IMR-90 (cell line): ENCODE results near the gene GRIK3. TPM values are rescaled to one million over a fixed set of nuclear protein-coding genes. Genes with fewer than 3 reads are reported as not detected.

ENCODE experiments used
- ATAC-seq: fragments of 200-7000 bp; cut with Tn5 transposase; 2 replicates; pipeline ENCODE4 v1.9.1; 2020; ENCODE audit warnings: low read depth, mild to moderate bottlenecking, moderate library complexity
- BruUV-seq: library from RNA; stranded (reverse); fragments of 400-500 nt; replicated peaks from 2 replicates; lab custom pipeline; 2021; lab: Mats Ljungman, UMichigan
- CTCF ChIA-PET: fragments of 300-600 bp; formaldehyde crosslinking; extraction: SDS; loops from one replicate; lab custom pipeline; 2021; ENCODE audit warnings: antibody characterized with exemption; lab: Yijun Ruan, JAX
- POLR2A ChIA-PET: fragments of 300-600 bp; sonication (Branson Sonifier 250); formaldehyde crosslinking; loops from one replicate; lab custom pipeline; 2022; ENCODE audit warnings: antibody characterized with exemption; ENCODE audit not compliant: unreplicated experiment; lab: Charles Lee
- DNase-seq: peaks from one replicate; pipeline ENCODE4 v3.0.0; 2013
- H2AFZ ChIP-seq: replicated peaks from 2 replicates; pipeline ENCODE3; 2013; ENCODE audit warnings: low read length, mild to moderate bottlenecking; ENCODE audit not compliant: poor library complexity
- H2AK5ac ChIP-seq: 2 replicates; pipeline ENCODE4 v1.6.1; 2013; ENCODE audit warnings: low read depth, low read length, inconsistent platforms
- H2AK9ac ChIP-seq: replicated peaks from 2 replicates; pipeline ENCODE3; 2013; ENCODE audit warnings: mild to moderate bottlenecking, low read depth, low read length, moderate library complexity; ENCODE audit not compliant: poor library complexity
- H2BK120ac ChIP-seq: 2 replicates; pipeline ENCODE4 v1.6.1; 2013; ENCODE audit warnings: low read depth, low read length, inconsistent platforms
- H2BK15ac ChIP-seq: 3 replicates; pipeline ENCODE4 v1.6.1; 2013; ENCODE audit warnings: low read depth, low read length, inconsistent platforms
- H2BK20ac ChIP-seq: 2 replicates; pipeline ENCODE4 v1.6.1; 2013; ENCODE audit warnings: low read depth, mild to moderate bottlenecking, inconsistent platforms, low read length, moderate library complexity
- H2BK5ac ChIP-seq: 2 replicates; pipeline ENCODE4 v1.6.1; 2013; ENCODE audit warnings: mild to moderate bottlenecking, low read depth, low read length, inconsistent platforms; ENCODE audit not compliant: poor library complexity, severe bottlenecking
- H3K14ac ChIP-seq: replicated peaks from 2 replicates; pipeline ENCODE4 v1.6.1; 2013; ENCODE audit warnings: low read depth, low read length, inconsistent platforms
- H3K18ac ChIP-seq: 2 replicates; pipeline ENCODE4 v1.6.1; 2013; ENCODE audit warnings: low read depth, low read length, control low read depth
- H3K23ac ChIP-seq: 2 replicates; pipeline ENCODE4 v1.6.1; 2013; ENCODE audit warnings: low read depth, low read length, inconsistent platforms
- H3K27ac ChIP-seq: 2 replicates; pipeline ENCODE4 v1.5.1; 2013; ENCODE audit warnings: mild to moderate bottlenecking, control low read depth, low read length; ENCODE audit not compliant: insufficient read depth
- H3K27me3 ChIP-seq: 2 replicates; pipeline ENCODE4 v1.6.1; 2013; ENCODE audit warnings: low read length; ENCODE audit not compliant: control insufficient read depth, insufficient read depth
- H3K36me3 ChIP-seq: 2 replicates; pipeline ENCODE4 v1.6.1; 2013; ENCODE audit warnings: low read length, mixed read lengths; ENCODE audit not compliant: control insufficient read depth, insufficient read depth
- H3K4ac ChIP-seq: 2 replicates; pipeline ENCODE4 v1.6.1; 2013; ENCODE audit warnings: low read depth, low read length, inconsistent platforms
- H3K4me1 ChIP-seq: 2 replicates; pipeline ENCODE4 v1.6.1; 2013; ENCODE audit warnings: low read length, mixed read lengths; ENCODE audit not compliant: control insufficient read depth, insufficient read depth
- H3K4me2 ChIP-seq: 2 replicates; pipeline ENCODE4 v1.6.1; 2013; ENCODE audit warnings: low read depth, mild to moderate bottlenecking, control low read depth, low read length, moderate library complexity
- H3K4me3 ChIP-seq: 2 replicates; pipeline ENCODE4 v1.5.1; 2013; ENCODE audit warnings: low read depth, mild to moderate bottlenecking, control low read depth, low read length, moderate library complexity; ENCODE audit not compliant: insufficient read depth
- H3K56ac ChIP-seq: 2 replicates; pipeline ENCODE4 v1.6.1; 2013; ENCODE audit warnings: low read length, inconsistent platforms; ENCODE audit not compliant: insufficient read depth; ENCODE audit errors: extremely low read depth
- H3K79me1 ChIP-seq, 2 experiments: 2 replicates each; pipeline ENCODE4 v1.6.1; 2013; ENCODE audit warnings: low read length in 2 of 2, inconsistent platforms in 1 of 2, low read depth in 1 of 2
- H3K9ac ChIP-seq: 2 replicates; pipeline ENCODE4 v1.6.1; 2013; ENCODE audit warnings: low read depth, low read length, control low read depth
- H3K9me1 ChIP-seq: 2 replicates; pipeline ENCODE4 v1.6.1; 2013; ENCODE audit warnings: low read length, inconsistent platforms; ENCODE audit not compliant: insufficient read depth
- H3K9me3 ChIP-seq: 2 replicates; pipeline ENCODE4 v1.6.1; 2013; ENCODE audit warnings: low read length; ENCODE audit not compliant: control insufficient read depth, insufficient read depth
- H4K20me1 ChIP-seq: 2 replicates; pipeline ENCODE4 v1.6.1; 2013; ENCODE audit warnings: low read length, inconsistent platforms; ENCODE audit not compliant: insufficient read depth
- H4K5ac ChIP-seq: 2 replicates; pipeline ENCODE4 v1.6.1; 2013; ENCODE audit warnings: mild to moderate bottlenecking, low read depth, low read length, control low read depth
- H4K8ac ChIP-seq, 2 experiments: 2 replicates each; pipeline ENCODE4 v1.6.1; 2013; ENCODE audit warnings: low read depth in 2 of 2, low read length in 2 of 2, control low read depth in 1 of 2, inconsistent platforms in 1 of 2
- H4K91ac ChIP-seq: 2 replicates; pipeline ENCODE4 v1.6.1; 2013; ENCODE audit warnings: low read depth, low read length, inconsistent platforms; ENCODE audit not compliant: insufficient read depth
- BHLHE40 ChIP-seq: fragments of 150-350 bp; IDR thresholded peaks from 2 replicates; pipeline ENCODE4 v1.6.1; 2016; ENCODE audit warnings: mild to moderate bottlenecking, low read depth, low read length
- CEBPB ChIP-seq: IDR thresholded peaks from 2 replicates; pipeline ENCODE4 v1.6.1; 2012; ENCODE audit warnings: low read depth, low read length, improper control_type of control experiment
- FOS ChIP-seq: fragments of 150-350 bp; IDR thresholded peaks from 2 replicates; pipeline ENCODE4 v1.6.1; 2016; ENCODE audit warnings: low read depth, low read length
- MAZ ChIP-seq: IDR thresholded peaks from 2 replicates; pipeline ENCODE4 v1.6.1; 2012; ENCODE audit warnings: low read depth, mild to moderate bottlenecking, low read length, improper control_type of control experiment, moderate library complexity, borderline replicate concordance
- MXI1 ChIP-seq: IDR thresholded peaks from 2 replicates; pipeline ENCODE4 v1.6.1; 2012; ENCODE audit warnings: low read depth, mild to moderate bottlenecking, low read length, moderate library complexity, borderline replicate concordance
- NFE2L2 ChIP-seq: fragments of 150-350 bp; IDR thresholded peaks from 2 replicates; pipeline ENCODE4 v1.6.1; 2016; ENCODE audit warnings: low read depth, mild to moderate bottlenecking, low read length
- POLR2A ChIP-seq: IDR thresholded peaks from 2 replicates; pipeline ENCODE4 v1.6.1; 2012; ENCODE audit warnings: mild to moderate bottlenecking, low read depth, low read length
- WGBS, 2 experiments: methylation state at CpG; one replicate each; pipeline versions ENCODE4 v1.1.5 to v1.1.7; 2013; ENCODE audit warnings: missing lambda C conversion rate in 2 of 2; ENCODE audit not compliant: insufficient read length in 1 of 2; ENCODE audit errors: extremely low coverage in 2 of 2; 5-methylcytosine and 5-hydroxymethylcytosine counted together
- dilution Hi-C: fragments of 300-500 bp; cut with HindIII; formaldehyde crosslinking; loops from one replicate; pipeline ENCODE4 v1.14.3; 2018; ENCODE audit warnings: low sequenced_read_pairs; ENCODE audit not compliant: unreplicated experiment
- in situ Hi-C: fragments of 300-500 bp; cut with MboI; formaldehyde crosslinking; loops from 3 replicates; pipeline ENCODE4 v1.14.3; 2019; ENCODE audit warnings: low sequenced_read_pairs, inconsistent platforms, mixed read lengths
- intact Hi-C: fragments of 100-400 bp; cut with micrococcal nuclease; formaldehyde crosslinking; loops from 2 replicates; pipeline ENCODE4 v1.10.0; 2022
- polyA plus RNA-seq, 3 experiments: library from polyadenylated mRNA; depleted of rRNA; stranded (reverse); fragments of >200 nt; gene quantifications; 2 replicates each; pipeline ENCODE4 v1.2.3, GENCODE V29; 2012; ENCODE audit warnings: low replicate concordance in 1 of 3
- total RNA-seq: library from RNA; depleted of rRNA; stranded (reverse); fragments of >200 nt; gene quantifications from 2 replicates; pipeline ENCODE4 v1.2.3, GENCODE V29; 2012
- TF ChIP-seq, protein P1 (sequence below): fragments of 150-350 bp; IDR thresholded peaks from 2 replicates; pipeline ENCODE4 v1.6.1; 2016; ENCODE audit warnings: low read depth, mild to moderate bottlenecking, low read length, moderate library complexity, borderline replicate concordance

The GRIK3 gene
- total and polyA plus RNA-seq, 2 of the 4 experiments (the other 2 are of a cell fraction): not detected

DNA sequence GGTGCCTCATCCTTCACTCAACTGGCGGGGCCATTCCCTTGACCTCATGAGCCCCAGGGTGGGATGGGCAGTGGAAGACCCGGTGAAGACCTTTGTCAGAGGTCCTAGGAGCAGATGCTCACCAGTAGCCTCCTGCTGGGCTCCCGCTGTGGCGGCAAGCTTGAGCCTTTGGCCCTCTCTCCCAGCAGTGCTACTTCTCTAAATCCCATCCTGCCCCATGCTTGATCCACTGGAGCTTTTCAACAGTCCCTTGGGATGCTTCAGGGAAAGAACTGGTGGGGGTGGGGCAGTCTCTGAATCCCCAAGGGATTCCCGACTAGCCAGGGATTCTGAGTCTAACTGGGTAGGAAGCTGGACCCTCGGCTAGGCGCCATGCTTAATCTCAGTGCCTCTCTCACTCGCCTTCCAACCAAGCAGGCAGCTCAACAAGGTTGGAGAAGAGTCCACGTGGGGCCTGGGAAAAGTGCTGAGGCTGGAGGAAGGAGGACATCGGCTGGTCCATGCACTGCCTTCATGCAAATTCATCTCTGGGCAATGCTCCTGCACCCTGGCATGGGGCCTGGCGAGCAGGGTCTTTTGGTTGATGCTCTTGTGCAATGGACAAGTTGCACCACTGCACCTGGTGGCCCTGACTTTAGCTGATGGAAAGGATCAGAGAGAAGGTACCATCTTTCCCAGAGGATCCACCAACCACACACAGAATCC, 190.3 kb downstream of the GRIK3 start:
- no peak overlapping the region for H4K91ac ChIP-seq
- ATAC-seq (no peak), DNase-seq (no peak)
- H2BK120ac ChIP-seq: no peak overlapping the region
- intact Hi-C loops (no loop called here), dilution Hi-C loops (no loop called here), in situ Hi-C loops (no loop called here)
- H3K27me3 ChIP-seq: no peaks in the 10 kb centered on the region
- H2AK9ac ChIP-seq: no peak overlapping the region
- no peaks in the 10 kb centered on the region for H3K79me1 ChIP-seq
- no peaks in the 10 kb centered on the region for H3K36me3 ChIP-seq
- H3K56ac ChIP-seq: no peak overlapping the region
- no peak overlapping the region for H2AK5ac ChIP-seq
- no CpG with 5 or more reads among the region's 11 CpGs for WGBS, 2 experiments
- CTCF ChIA-PET: no interaction called here
- H2BK15ac ChIP-seq: no peak overlapping the region
- no peak overlapping the region for H2BK20ac ChIP-seq
- no peak overlapping the region for H3K18ac ChIP-seq
- H3K27ac ChIP-seq: no peak overlapping the region
- H3K9ac ChIP-seq: no peak overlapping the region
- no peak overlapping the region for H2BK5ac ChIP-seq
- no peak overlapping the region for H4K5ac ChIP-seq
- POLR2A ChIA-PET: no interaction called here
- H3K4me3 ChIP-seq: no peak overlapping the region
- TF ChIP-seq CEBPB (no peak), MXI1 (no peak), POLR2A (no peak), FOS (no peak), BHLHE40 (no peak), NFE2L2 (no peak), MAZ (no peak)
- TF ChIP-seq, protein P1, sequence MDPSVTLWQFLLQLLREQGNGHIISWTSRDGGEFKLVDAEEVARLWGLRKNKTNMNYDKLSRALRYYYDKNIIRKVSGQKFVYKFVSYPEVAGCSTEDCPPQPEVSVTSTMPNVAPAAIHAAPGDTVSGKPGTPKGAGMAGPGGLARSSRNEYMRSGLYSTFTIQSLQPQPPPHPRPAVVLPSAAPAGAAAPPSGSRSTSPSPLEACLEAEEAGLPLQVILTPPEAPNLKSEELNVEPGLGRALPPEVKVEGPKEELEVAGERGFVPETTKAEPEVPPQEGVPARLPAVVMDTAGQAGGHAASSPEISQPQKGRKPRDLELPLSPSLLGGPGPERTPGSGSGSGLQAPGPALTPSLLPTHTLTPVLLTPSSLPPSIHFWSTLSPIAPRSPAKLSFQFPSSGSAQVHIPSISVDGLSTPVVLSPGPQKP: no peak
- no peaks in the 10 kb centered on the region for H4K20me1 ChIP-seq
- H3K4me2 ChIP-seq: no peak overlapping the region
- no peak overlapping the region for H3K23ac ChIP-seq
- no peaks in the 10 kb centered on the region for H3K9me3 ChIP-seq
- H4K8ac ChIP-seq: no peak overlapping the region
- no TSS peak for BruUV-seq
- no peak overlapping the region for H2AFZ ChIP-seq
- no peaks in the 10 kb centered on the region for H3K9me1 ChIP-seq
- no peak overlapping the region for H3K14ac ChIP-seq
- H3K4me1 ChIP-seq: no peaks in the 10 kb centered on the region
- no peak overlapping the region for H3K4ac ChIP-seq
